Stomach (tissue), 9 donors: ENCODE data around the gene HSPA1A. TPM values are rescaled to one million over a fixed set of nuclear protein-coding genes. Genes with fewer than 3 reads are reported as not detected.

ENCODE experiments used
- DNase-seq, 2 donors: peaks; one replicate each; pipeline versions ENCODE4 v3.0.0 to v3.0.0-alpha.2; 2013 to 2019
- H3K27ac ChIP-seq, 5 donors: fragments of 200-600 bp in 4 of 5; sonication (generic) in 4 of 5; one replicate each; pipeline ENCODE4 v1.5.1; 2013 to 2019; ENCODE audit warnings: mild to moderate bottlenecking in 1 of 5, moderate library complexity in 1 of 5
- H3K27me3 ChIP-seq, 3 donors: fragments of 200-600 bp; sonication (generic); one replicate each; pipeline ENCODE4 v1.5.1; 2017 to 2019; ENCODE audit warnings: mixed run types in 1 of 3
- H3K36me3 ChIP-seq, 4 donors: fragments of 200-600 bp; sonication (generic); 1 replicate in 3 of 4; 2 replicates in 1 of 4; pipeline ENCODE4 v1.5.1; 2016 to 2019
- H3K4me1 ChIP-seq, 4 donors: fragments of 200-600 bp; sonication (generic); one replicate each; pipeline ENCODE4 v1.5.1; 2016 to 2019
- H3K4me3 ChIP-seq, 4 donors: fragments of 200-600 bp; sonication (generic) in 3 of 4; one replicate each; pipeline ENCODE4 v1.5.1; 2016 to 2019; ENCODE audit warnings: mild to moderate bottlenecking in 1 of 4
- H3K9me3 ChIP-seq, 4 donors: fragments of 200-600 bp; sonication (generic); one replicate each; pipeline ENCODE4 v1.5.1; 2016 to 2019
- EP300 ChIP-seq: sonication (generic); formaldehyde crosslinking; IDR thresholded peaks from one replicate; pipeline ENCODE4 v1.6.1; 2017; ENCODE audit warnings: antibody characterized with exemption
- POLR2A ChIP-seq, 4 donors: fragments of 450-650 bp; IDR thresholded peaks; one replicate each; pipeline ENCODE4 v1.6.1; 2016; ENCODE audit warnings: antibody characterized with exemption in 4 of 4, control low read depth in 2 of 4, mild to moderate bottlenecking in 1 of 4, moderate library complexity in 1 of 4
- POLR2AphosphoS5 ChIP-seq, 3 donors: sonication (generic); formaldehyde crosslinking; IDR thresholded peaks; one replicate each; pipeline ENCODE4 v1.6.1; 2016; ENCODE audit warnings: antibody characterized with exemption in 3 of 3
- WGBS, 5 donors: extraction: QIAGEN DNeasy Blood & Tissue Kit in 3 of 5; methylation state at CpG; one replicate each; pipeline versions ENCODE4 v1.1.5 to v1.1.7; 2013 to 2018; 5-methylcytosine and 5-hydroxymethylcytosine counted together
- intact Hi-C: fragments of 100-400 bp; cut with DNase I; formaldehyde crosslinking; loops from one replicate; pipeline ENCODE4 v1.15.1; 2023; ENCODE audit warnings: low total_unique reads
- polyA plus RNA-seq, 3 donors: library from polyadenylated mRNA; stranded (reverse); fragments of 200-250 nt; gene quantifications; one replicate each; pipeline ENCODE4 v1.2.3, GENCODE V29; 2013
- small RNA-seq, 4 donors: library from RNA; depleted of rRNA; stranded (forward); fragments of <200 nt; gene quantifications; one replicate each; pipeline ENCODE3, GENCODE V24; 2016
- total RNA-seq, 5 donors: library from RNA; depleted of rRNA; stranded (reverse); fragments of >200 nt; gene quantifications; one replicate each; pipeline versions ENCODE4 v1.1.0 to v1.2.3, GENCODE V29; 2014 to 2016
- TF ChIP-seq, protein P1 (sequence below), 7 experiments: fragments of 450-650 bp in 4 of 7; fragments of 200-600 bp in 3 of 7; sonication (generic) in 3 of 7; IDR thresholded peaks; one replicate each; pipeline ENCODE4 v1.5.1; 2016 to 2019; ENCODE audit warnings: antibody characterized with exemption in 7 of 7, control low read depth in 2 of 7, mild to moderate bottlenecking in 1 of 7
- donor health status: healthy with polysubstance abuse.
- donor health status: Bipolar disorder and iron deficiency.
- donor health status: healthy.

The HSPA1A gene
- total and polyA plus RNA-seq, 8 donors, result 51.1 to 124 (median 89.5) TPM

DNA sequence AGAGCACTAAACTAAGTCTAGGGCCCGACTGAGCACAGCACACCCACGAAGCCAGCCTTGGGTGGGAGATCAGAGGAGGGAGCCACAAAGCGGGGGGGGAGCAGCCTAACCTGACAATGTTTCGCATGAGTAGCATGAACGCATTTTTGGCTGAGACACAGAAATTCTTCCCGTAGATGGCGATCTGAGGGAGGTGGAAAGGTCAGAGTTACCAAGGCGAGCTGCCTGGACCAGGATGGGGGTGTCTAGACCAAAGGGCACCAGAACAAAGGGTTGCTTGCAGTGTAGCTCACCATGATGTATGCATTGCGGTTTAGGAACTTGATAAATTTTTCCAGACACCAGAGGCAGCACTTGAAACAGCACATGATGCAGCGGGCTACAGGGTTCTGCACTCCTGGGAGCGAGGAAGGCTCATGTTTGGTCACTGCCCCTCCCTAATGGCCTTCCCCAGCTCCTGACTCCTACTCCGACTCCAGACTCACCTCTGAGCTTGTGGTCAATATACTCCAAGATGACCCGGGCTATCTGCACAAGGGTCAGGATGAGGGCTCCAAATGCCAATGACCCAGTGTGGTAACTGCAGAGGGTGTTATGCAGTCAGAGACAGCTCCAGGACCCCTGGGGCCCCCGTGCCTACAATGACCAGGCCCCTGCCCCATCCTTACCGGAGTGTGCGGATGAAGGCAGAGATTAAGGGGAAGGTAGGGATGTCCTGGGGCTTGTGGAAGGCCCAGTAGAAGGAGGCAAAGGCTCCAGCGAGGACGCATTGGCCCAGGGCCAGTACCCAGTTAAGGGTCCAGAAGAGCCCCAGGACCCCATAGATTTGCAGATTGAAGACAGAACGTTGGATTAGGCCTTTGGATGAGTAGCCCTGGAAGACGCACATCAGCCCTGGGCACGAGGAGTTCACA is 50.1 kb downstream of the HSPA1A start:
- 47 to 67% (median 61%) methylated on average over 20 to 21 of the region's 21 CpGs for WGBS, 5 donors
- Histone ChIP-seq H3K4me1 (peaks cover 17 to 60% (median 36%) of the 10 kb centered on the region in 4 donors), H3K4me3 (no peak overlapping the region), H3K27ac (peak overlapping the region in 4 of 5 donors; percentile 32 to 93 (median 86)), H3K9me3 (no peaks in the 10 kb centered on the region), H3K27me3 (no peaks in the 10 kb centered on the region), H3K36me3 (peaks cover 8 to 53% (median 23%) of the 10 kb centered on the region in 4 donors)
- DNase-seq, result peak in 1 of 2 donors; percentile 68
- intact Hi-C loops, result no loop called here
- TF ChIP-seq POLR2A (IDR thresholded peaks at IDR 0.05), result no peak
- TF ChIP-seq EP300, result no peak
- TF ChIP-seq, protein P1, sequence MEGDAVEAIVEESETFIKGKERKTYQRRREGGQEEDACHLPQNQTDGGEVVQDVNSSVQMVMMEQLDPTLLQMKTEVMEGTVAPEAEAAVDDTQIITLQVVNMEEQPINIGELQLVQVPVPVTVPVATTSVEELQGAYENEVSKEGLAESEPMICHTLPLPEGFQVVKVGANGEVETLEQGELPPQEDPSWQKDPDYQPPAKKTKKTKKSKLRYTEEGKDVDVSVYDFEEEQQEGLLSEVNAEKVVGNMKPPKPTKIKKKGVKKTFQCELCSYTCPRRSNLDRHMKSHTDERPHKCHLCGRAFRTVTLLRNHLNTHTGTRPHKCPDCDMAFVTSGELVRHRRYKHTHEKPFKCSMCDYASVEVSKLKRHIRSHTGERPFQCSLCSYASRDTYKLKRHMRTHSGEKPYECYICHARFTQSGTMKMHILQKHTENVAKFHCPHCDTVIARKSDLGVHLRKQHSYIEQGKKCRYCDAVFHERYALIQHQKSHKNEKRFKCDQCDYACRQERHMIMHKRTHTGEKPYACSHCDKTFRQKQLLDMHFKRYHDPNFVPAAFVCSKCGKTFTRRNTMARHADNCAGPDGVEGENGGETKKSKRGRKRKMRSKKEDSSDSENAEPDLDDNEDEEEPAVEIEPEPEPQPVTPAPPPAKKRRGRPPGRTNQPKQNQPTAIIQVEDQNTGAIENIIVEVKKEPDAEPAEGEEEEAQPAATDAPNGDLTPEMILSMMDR (IDR thresholded peaks at IDR 0.05), result no peak
- peak in 1 of 3 donors; percentile 60 for TF ChIP-seq POLR2AphosphoS5 (IDR thresholded peaks at IDR 0.05)

Small RNA genes within 50 kb of the gene (small RNA-seq; reads per million reads assigned to genes)
- 0 reads per million in 4 donors for gene RF00019
- 331 to 1,938 (median 464) reads per million in 4 donors for gene SNORD48
- 0 reads per million in 4 donors for gene SNORD52

Other genes starting within 250 kb of the HSPA1A start
Only the 30 nearest of the 40 such genes appear.
- gene BAG6, start 162.9 kb upstream of the HSPA1A start, total RNA-seq, result 100 to 1,000 TPM; 111 to 169 (median 141) TPM
- 100 to 1,000 TPM; 157 to 287 (median 180) TPM for gene BAG6, start 162.9 kb upstream of the HSPA1A start, polyA plus RNA-seq
- gene APOM, start 159.6 kb upstream of the HSPA1A start, total RNA-seq, result 1 to 10 TPM in 2 of 5 donors, not detected in 3; 1.3 to 1.9 TPM
- gene APOM, start 159.6 kb upstream of the HSPA1A start, polyA plus RNA-seq, result 10 to 100 TPM in 1 of 3 donors, 1 to 10 TPM in 2; 6.4 to 14.2 (median 6.5) TPM
- gene C6orf47, start 154.8 kb upstream of the HSPA1A start, total RNA-seq, result 10 to 100 TPM; 12.8 to 44.9 (median 32.0) TPM
- gene C6orf47, start 154.8 kb upstream of the HSPA1A start, polyA plus RNA-seq, result 10 to 100 TPM; 10.5 to 16.0 (median 13.0) TPM
- 10 to 100 TPM in 4 of 5 donors, 1 to 10 TPM in 1; 5.8 to 36.8 (median 10.6) TPM for gene GPANK1, start 150.5 kb upstream of the HSPA1A start, total RNA-seq
- gene GPANK1, start 150.5 kb upstream of the HSPA1A start, polyA plus RNA-seq, result 10 to 100 TPM; 13.0 to 17.9 (median 13.4) TPM
- 100 to 1,000 TPM in 3 of 5 donors, 10 to 100 TPM in 2; 11.3 to 375 (median 142) TPM for gene CSNK2B, start 149.5 kb upstream of the HSPA1A start, total RNA-seq
- 100 to 1,000 TPM; 152 to 233 (median 181) TPM for gene CSNK2B, start 149.5 kb upstream of the HSPA1A start, polyA plus RNA-seq
- 10 to 100 TPM in 2 of 5 donors, 1 to 10 TPM in 2, not detected in 1; 2.7 to 17.1 (median 10.3) TPM for gene LY6G5B, start 145.6 kb upstream of the HSPA1A start, total RNA-seq
- gene LY6G5B, start 145.6 kb upstream of the HSPA1A start, polyA plus RNA-seq, result 1 to 10 TPM in 2 of 3 donors, under 1 TPM in 1; 0.44 to 4.7 (median 2.1) TPM
- gene LY6G5C, start 134.5 kb upstream of the HSPA1A start, total RNA-seq, result not detected
- 1 to 10 TPM; 1.8 to 4.9 (median 2.7) TPM for gene LY6G5C, start 134.5 kb upstream of the HSPA1A start, polyA plus RNA-seq
- 100 to 1,000 TPM in 1 of 5 donors, 10 to 100 TPM in 4; 40.9 to 122 (median 49.0) TPM for gene ABHD16A, start 112.2 kb upstream of the HSPA1A start, total RNA-seq
- 10 to 100 TPM; 15.1 to 48.0 (median 20.4) TPM for gene ABHD16A, start 112.2 kb upstream of the HSPA1A start, polyA plus RNA-seq
- gene LY6G6F, start 108.7 kb upstream of the HSPA1A start, total RNA-seq, result not detected
- gene LY6G6F, start 108.7 kb upstream of the HSPA1A start, polyA plus RNA-seq, result not detected
- gene LY6G6D, start 100.2 kb upstream of the HSPA1A start, total RNA-seq, result not detected
- not detected for gene LY6G6D, start 100.2 kb upstream of the HSPA1A start, polyA plus RNA-seq
- gene LY6G6C, start 93.8 kb upstream of the HSPA1A start, total RNA-seq, result not detected
- under 1 TPM in 1 of 3 donors, not detected in 2; 0.90 TPM for gene LY6G6C, start 93.8 kb upstream of the HSPA1A start, polyA plus RNA-seq
- gene MPIG6B, start 92.2 kb upstream of the HSPA1A start, total RNA-seq, result not detected
- under 1 TPM in 1 of 3 donors, not detected in 2; 0.10 TPM for gene MPIG6B, start 92.2 kb upstream of the HSPA1A start, polyA plus RNA-seq
- gene DDAH2, start 86.2 kb upstream of the HSPA1A start, total RNA-seq, result 100 to 1,000 TPM in 2 of 5 donors, 10 to 100 TPM in 3; 33.3 to 133 (median 76.1) TPM
- gene DDAH2, start 86.2 kb upstream of the HSPA1A start, polyA plus RNA-seq, result 10 to 100 TPM; 52.9 to 73.7 (median 57.9) TPM
- gene CLIC1, start 79.0 kb upstream of the HSPA1A start, total RNA-seq, result 100 to 1,000 TPM in 4 of 5 donors, 10 to 100 TPM in 1; 33.8 to 381 (median 117) TPM
- gene CLIC1, start 79.0 kb upstream of the HSPA1A start, polyA plus RNA-seq, result 100 to 1,000 TPM; 331 to 597 (median 348) TPM
- 10 to 100 TPM in 4 of 5 donors, 1 to 10 TPM in 1; 4.1 to 66.4 (median 21.4) TPM for gene MSH5, start 75.5 kb upstream of the HSPA1A start, total RNA-seq
- gene MSH5, start 75.5 kb upstream of the HSPA1A start, polyA plus RNA-seq, result 1 to 10 TPM; 2.9 to 9.3 (median 3.2) TPM
- gene SAPCD1, start 52.9 kb upstream of the HSPA1A start, total RNA-seq, result 10 to 100 TPM in 2 of 5 donors, 1 to 10 TPM in 2, not detected in 1; 2.7 to 40.8 (median 7.6) TPM
- 1 to 10 TPM; 2.4 to 5.4 (median 2.9) TPM for gene SAPCD1, start 52.9 kb upstream of the HSPA1A start, polyA plus RNA-seq
- 10 to 100 TPM in 1 of 5 donors, 1 to 10 TPM in 3, not detected in 1; 4.2 to 18.3 (median 7.5) TPM for gene VWA7, start 38.2 kb upstream of the HSPA1A start, total RNA-seq
- gene VWA7, start 38.2 kb upstream of the HSPA1A start, polyA plus RNA-seq, result 1 to 10 TPM; 1.3 to 1.4 (median 1.4) TPM
- 10 to 100 TPM; 21.6 to 56.5 (median 24.1) TPM for gene VARS1, start 19.8 kb upstream of the HSPA1A start, total RNA-seq
- 10 to 100 TPM; 11.0 to 31.8 (median 27.7) TPM for gene VARS1, start 19.8 kb upstream of the HSPA1A start, polyA plus RNA-seq
- 10 to 100 TPM in 3 of 5 donors, 1 to 10 TPM in 1, not detected in 1; 6.7 to 34.5 (median 11.4) TPM for gene LSM2, start 8.6 kb upstream of the HSPA1A start, total RNA-seq
- gene LSM2, start 8.6 kb upstream of the HSPA1A start, polyA plus RNA-seq, result 10 to 100 TPM; 45.2 to 55.8 (median 50.4) TPM
- gene HSPA1L, start 260 bp upstream of the HSPA1A start, total RNA-seq, result 1 to 10 TPM in 2 of 5 donors, not detected in 3; 1.1 to 1.7 TPM
- under 1 TPM; 0.46 to 0.98 (median 0.75) TPM for gene HSPA1L, start 260 bp upstream of the HSPA1A start, polyA plus RNA-seq
- 100 to 1,000 TPM in 3 of 5 donors, 10 to 100 TPM in 2; 44.3 to 165 (median 105) TPM for gene HSPA1B, start 12.2 kb downstream of the HSPA1A start, total RNA-seq
- gene HSPA1B, start 12.2 kb downstream of the HSPA1A start, polyA plus RNA-seq, result 10 to 100 TPM; 35.9 to 66.0 (median 51.3) TPM
- gene NEU1, start 47.3 kb downstream of the HSPA1A start, total RNA-seq, result 10 to 100 TPM; 11.3 to 60.7 (median 25.0) TPM
- gene NEU1, start 47.3 kb downstream of the HSPA1A start, polyA plus RNA-seq, result 10 to 100 TPM; 16.3 to 29.0 (median 22.2) TPM
- gene SLC44A4, start 63.5 kb downstream of the HSPA1A start, total RNA-seq, result 100 to 1,000 TPM in 4 of 5 donors, 10 to 100 TPM in 1; 74.2 to 201 (median 175) TPM
- gene SLC44A4, start 63.5 kb downstream of the HSPA1A start, polyA plus RNA-seq, result 100 to 1,000 TPM in 1 of 3 donors, 10 to 100 TPM in 2; 35.4 to 111 (median 47.9) TPM
- 10 to 100 TPM; 12.1 to 58.0 (median 31.7) TPM for gene EHMT2, start 82.2 kb downstream of the HSPA1A start, total RNA-seq
- 10 to 100 TPM; 27.3 to 43.2 (median 35.4) TPM for gene EHMT2, start 82.2 kb downstream of the HSPA1A start, polyA plus RNA-seq
- gene ZBTB12, start 86.5 kb downstream of the HSPA1A start, total RNA-seq, result 1 to 10 TPM in 3 of 5 donors, under 1 TPM in 2; 0.43 to 6.4 (median 1.3) TPM
- 1 to 10 TPM; 1.8 to 3.4 (median 2.2) TPM for gene ZBTB12, start 86.5 kb downstream of the HSPA1A start, polyA plus RNA-seq
- 10 to 100 TPM in 1 of 5 donors, 1 to 10 TPM in 3, not detected in 1; 1.7 to 24.6 (median 4.0) TPM for gene C2, start 112.2 kb downstream of the HSPA1A start, total RNA-seq
- 1 to 10 TPM; 3.3 to 6.3 (median 4.9) TPM for gene C2, start 112.2 kb downstream of the HSPA1A start, polyA plus RNA-seq
- 100 to 1,000 TPM in 3 of 5 donors, 10 to 100 TPM in 1, 1 to 10 TPM in 1; 8.4 to 316 (median 185) TPM for gene CFB, start 130.6 kb downstream of the HSPA1A start, total RNA-seq
- 100 to 1,000 TPM in 2 of 3 donors, 10 to 100 TPM in 1; 13.1 to 226 (median 165) TPM for gene CFB, start 130.6 kb downstream of the HSPA1A start, polyA plus RNA-seq
- 100 to 1,000 TPM in 1 of 5 donors, 10 to 100 TPM in 3, 1 to 10 TPM in 1; 2.9 to 100 (median 50.1) TPM for gene NELFE, start 143.4 kb downstream of the HSPA1A start, total RNA-seq
- gene NELFE, start 143.4 kb downstream of the HSPA1A start, polyA plus RNA-seq, result 10 to 100 TPM; 52.1 to 75.8 (median 53.5) TPM
- 100 to 1,000 TPM in 3 of 5 donors, 10 to 100 TPM in 2; 22.0 to 478 (median 114) TPM for gene SKIC2, start 143.6 kb downstream of the HSPA1A start, total RNA-seq
- gene SKIC2, start 143.6 kb downstream of the HSPA1A start, polyA plus RNA-seq, result 10 to 100 TPM; 74.3 to 88.9 (median 87.1) TPM
- 10 to 100 TPM in 3 of 5 donors, 1 to 10 TPM in 2; 4.1 to 65.8 (median 18.3) TPM for gene DXO, start 156.6 kb downstream of the HSPA1A start, total RNA-seq
- gene DXO, start 156.6 kb downstream of the HSPA1A start, polyA plus RNA-seq, result 10 to 100 TPM; 11.9 to 24.8 (median 19.7) TPM